WI38 (cell line): ENCODE measurements around the gene GFRA4.

Experiments
- H3K4me3 ChIP-seq: 2 replicates; pipeline ENCODE4 v1.5.1; 2011; ENCODE audit warnings: low read depth, mild to moderate bottlenecking, control low read depth, low read length
- TF ChIP-seq, protein P1 (sequence below): IDR thresholded peaks from 2 replicates; pipeline ENCODE4 v1.5.1; 2012; ENCODE audit warnings: low read depth, mild to moderate bottlenecking, control low read depth, low read length

Gene GFRA4

DNA sequence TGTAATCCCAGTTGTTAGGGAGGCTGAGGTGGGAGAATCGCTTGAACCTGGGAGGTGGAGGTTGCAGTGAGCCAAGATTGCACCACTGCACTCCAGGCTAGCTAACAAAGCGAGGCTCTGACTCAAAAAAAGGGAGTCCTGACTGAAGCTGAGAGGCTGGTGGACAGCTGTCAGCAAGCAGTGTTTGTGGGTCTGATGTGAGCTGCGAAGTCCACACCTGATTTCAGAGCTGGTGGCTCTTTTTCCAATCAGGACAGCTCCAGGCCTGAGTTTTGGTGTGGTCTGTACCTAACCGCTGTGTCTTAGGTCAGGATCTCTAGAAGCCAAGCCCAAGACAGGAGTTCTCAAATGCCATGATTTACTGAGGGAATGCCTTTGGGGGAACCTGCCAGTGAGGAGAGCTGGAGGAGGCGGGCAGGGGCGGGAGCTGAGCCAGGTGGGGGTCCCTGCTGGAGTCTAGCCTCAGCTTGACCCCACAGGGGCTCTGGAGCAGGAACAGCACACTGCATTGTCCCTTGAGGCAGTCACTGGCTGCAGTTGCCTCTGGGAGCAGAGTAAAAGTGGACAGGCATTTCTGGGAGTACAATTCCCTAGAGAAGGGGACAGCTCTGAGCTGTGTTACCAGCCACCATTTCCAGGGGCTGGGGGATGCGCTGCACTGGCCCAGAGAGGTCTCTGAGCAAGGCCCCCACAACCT lies 5.0 kb downstream of the GFRA4 start:
- H3K4me3 ChIP-seq: no peak overlapping the region
- TF ChIP-seq, protein P1, sequence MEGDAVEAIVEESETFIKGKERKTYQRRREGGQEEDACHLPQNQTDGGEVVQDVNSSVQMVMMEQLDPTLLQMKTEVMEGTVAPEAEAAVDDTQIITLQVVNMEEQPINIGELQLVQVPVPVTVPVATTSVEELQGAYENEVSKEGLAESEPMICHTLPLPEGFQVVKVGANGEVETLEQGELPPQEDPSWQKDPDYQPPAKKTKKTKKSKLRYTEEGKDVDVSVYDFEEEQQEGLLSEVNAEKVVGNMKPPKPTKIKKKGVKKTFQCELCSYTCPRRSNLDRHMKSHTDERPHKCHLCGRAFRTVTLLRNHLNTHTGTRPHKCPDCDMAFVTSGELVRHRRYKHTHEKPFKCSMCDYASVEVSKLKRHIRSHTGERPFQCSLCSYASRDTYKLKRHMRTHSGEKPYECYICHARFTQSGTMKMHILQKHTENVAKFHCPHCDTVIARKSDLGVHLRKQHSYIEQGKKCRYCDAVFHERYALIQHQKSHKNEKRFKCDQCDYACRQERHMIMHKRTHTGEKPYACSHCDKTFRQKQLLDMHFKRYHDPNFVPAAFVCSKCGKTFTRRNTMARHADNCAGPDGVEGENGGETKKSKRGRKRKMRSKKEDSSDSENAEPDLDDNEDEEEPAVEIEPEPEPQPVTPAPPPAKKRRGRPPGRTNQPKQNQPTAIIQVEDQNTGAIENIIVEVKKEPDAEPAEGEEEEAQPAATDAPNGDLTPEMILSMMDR: no peak

DNA sequence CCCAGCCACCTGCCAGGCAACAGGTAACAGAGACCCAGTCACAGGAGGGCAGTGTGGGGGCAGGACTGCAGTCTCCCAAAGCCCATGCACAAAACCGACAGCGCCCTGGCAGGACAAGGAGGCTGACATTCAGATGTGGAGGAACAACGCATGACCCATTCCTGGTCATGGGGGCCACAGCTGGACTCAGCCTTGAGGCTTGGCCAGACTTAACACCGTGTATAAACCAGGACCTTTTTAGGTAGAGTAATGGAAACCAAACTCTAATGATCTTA lies 8.1 kb downstream of the GFRA4 start:
- TF ChIP-seq, protein P1: no peak
- H3K4me3 ChIP-seq: no peak overlapping the region

GRCh38 chr20:3654326-3655130 lies 8.7 kb downstream of the GFRA4 start:
- TF ChIP-seq, protein P1: no peak
- no peak overlapping the region for H3K4me3 ChIP-seq

DNA sequence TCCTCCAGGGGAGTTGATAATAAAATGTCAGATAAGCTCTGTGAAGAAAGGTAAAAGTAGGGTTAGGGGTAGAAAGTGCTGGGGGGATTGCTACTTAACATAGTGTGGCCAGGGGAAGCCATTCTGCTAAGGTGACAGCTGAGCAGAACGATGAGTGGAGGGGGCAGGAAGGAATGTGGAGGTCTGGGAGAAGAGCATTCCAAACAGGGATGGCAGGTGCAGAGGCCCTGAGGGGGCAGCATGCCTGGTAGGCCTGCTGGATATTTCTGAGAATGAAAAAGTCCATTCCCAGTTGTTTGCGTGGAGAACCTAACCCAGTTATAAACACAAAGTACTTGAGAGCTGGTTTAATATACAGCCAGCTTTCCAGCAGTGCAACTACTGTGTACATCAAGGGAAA lies 9.3 kb downstream of the GFRA4 start:
- H3K4me3 ChIP-seq: no peak overlapping the region
- TF ChIP-seq, protein P1: no peak

GRCh38 chr20:3652676-3653596 lies 10.3 kb downstream of the GFRA4 start:
- no peak overlapping the region for H3K4me3 ChIP-seq
- TF ChIP-seq, protein P1: no peak

GRCh38 chr20:3652221-3652620 lies 11.0 kb downstream of the GFRA4 start:
- no peak overlapping the region for H3K4me3 ChIP-seq
- TF ChIP-seq, protein P1: no peak
